Bronchial epithelial cell (primary cell): ENCODE measurements around the gene OLFM2. TPM values are rescaled to one million over a fixed set of nuclear protein-coding genes. Genes with fewer than 3 reads are reported as not detected.

ENCODE experiments used
- DNase-seq: peaks from one replicate; pipeline ENCODE4 v3.0.0-alpha.2; 2010; ENCODE audit warnings: low read depth
- FAIRE-seq: peaks from 2 replicates; lab custom pipeline; 2011; peaks lifted over from hg19 to GRCh38; lab: Jason Lieb, UNC
- H3K27me3 ChIP-seq: 2 replicates; pipeline ENCODE4 v1.5.1; 2011; ENCODE audit warnings: low read length; ENCODE audit not compliant: control insufficient read depth, insufficient read depth
- H3K36me3 ChIP-seq: 2 replicates; pipeline ENCODE4 v1.5.1; 2011; ENCODE audit warnings: low read length; ENCODE audit not compliant: control insufficient read depth, insufficient read depth
- H3K4me3 ChIP-seq: 2 replicates; pipeline ENCODE4 v1.5.1; 2011; ENCODE audit warnings: mild to moderate bottlenecking, low read depth, low read length, control low read depth
- total RNA-seq: library from RNA; depleted of rRNA; stranded (reverse); fragments of >200 nt; gene quantifications from 2 replicates; pipeline ENCODE4 v1.2.1, GENCODE V29; 2014
- TF ChIP-seq, protein P1 (sequence below): IDR thresholded peaks from 2 replicates; pipeline ENCODE4 v1.5.1; 2011; ENCODE audit warnings: mild to moderate bottlenecking, moderate library complexity, low read length, control low read depth, inconsistent platforms; ENCODE audit not compliant: insufficient read depth, severe bottlenecking

OLFM2 gene
- total RNA-seq, 1 donor from 2014 or later = under 0.01 TPM

DNA sequence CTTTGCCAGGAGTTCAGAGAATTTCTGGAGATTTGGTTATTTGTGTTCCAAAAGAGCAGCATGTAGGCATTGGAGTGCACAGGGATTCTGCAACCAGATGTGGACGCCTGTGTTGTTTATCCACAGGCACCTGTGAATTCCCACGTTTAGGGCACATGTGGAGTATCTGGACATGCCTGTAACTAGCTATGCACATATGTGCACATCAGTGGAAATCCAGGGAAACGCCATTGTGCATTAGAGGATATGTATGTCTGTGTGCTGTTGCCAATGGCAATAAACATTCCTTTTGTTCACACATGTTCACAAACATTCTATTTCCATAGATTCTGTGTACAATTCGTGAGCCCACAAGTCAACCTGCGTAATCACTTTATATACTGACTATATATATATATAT lies 34.7 kb downstream of the OLFM2 start:
- H3K4me3 ChIP-seq = no peak overlapping the region
- no peaks in the 10 kb centered on the region for H3K27me3 ChIP-seq
- H3K36me3 ChIP-seq = no peaks in the 10 kb centered on the region
- DNase-seq = no peak
- TF ChIP-seq, protein P1, sequence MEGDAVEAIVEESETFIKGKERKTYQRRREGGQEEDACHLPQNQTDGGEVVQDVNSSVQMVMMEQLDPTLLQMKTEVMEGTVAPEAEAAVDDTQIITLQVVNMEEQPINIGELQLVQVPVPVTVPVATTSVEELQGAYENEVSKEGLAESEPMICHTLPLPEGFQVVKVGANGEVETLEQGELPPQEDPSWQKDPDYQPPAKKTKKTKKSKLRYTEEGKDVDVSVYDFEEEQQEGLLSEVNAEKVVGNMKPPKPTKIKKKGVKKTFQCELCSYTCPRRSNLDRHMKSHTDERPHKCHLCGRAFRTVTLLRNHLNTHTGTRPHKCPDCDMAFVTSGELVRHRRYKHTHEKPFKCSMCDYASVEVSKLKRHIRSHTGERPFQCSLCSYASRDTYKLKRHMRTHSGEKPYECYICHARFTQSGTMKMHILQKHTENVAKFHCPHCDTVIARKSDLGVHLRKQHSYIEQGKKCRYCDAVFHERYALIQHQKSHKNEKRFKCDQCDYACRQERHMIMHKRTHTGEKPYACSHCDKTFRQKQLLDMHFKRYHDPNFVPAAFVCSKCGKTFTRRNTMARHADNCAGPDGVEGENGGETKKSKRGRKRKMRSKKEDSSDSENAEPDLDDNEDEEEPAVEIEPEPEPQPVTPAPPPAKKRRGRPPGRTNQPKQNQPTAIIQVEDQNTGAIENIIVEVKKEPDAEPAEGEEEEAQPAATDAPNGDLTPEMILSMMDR = no peak
- FAIRE-seq = no peak

DNA sequence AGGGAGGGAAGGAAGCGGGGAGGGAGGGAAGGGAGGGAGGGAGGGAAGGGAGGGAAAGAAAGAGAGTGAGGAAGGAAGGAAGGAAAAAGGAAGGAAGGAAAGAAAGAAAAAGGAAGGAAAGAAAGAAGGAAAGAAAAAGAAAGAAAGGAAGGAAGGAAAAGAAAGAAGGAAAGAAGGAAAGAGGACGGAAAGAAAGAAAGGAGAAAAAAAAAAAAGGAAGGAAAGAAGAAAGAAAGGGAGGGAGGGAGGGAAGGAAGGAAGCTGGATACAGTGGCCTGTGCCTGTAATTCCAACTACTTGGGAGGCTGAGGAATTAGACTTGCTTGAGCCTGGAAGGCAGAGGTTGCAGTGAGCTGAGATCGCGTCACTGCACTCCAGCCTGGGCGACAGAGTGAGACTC lies 35.3 kb downstream of the OLFM2 start:
- FAIRE-seq = no peak
- Histone ChIP-seq H3K27me3 (no peaks in the 10 kb centered on the region), H3K4me3 (no peak overlapping the region), H3K36me3 (no peaks in the 10 kb centered on the region)
- TF ChIP-seq, protein P1 = no peak
- DNase-seq = no peak

DNA sequence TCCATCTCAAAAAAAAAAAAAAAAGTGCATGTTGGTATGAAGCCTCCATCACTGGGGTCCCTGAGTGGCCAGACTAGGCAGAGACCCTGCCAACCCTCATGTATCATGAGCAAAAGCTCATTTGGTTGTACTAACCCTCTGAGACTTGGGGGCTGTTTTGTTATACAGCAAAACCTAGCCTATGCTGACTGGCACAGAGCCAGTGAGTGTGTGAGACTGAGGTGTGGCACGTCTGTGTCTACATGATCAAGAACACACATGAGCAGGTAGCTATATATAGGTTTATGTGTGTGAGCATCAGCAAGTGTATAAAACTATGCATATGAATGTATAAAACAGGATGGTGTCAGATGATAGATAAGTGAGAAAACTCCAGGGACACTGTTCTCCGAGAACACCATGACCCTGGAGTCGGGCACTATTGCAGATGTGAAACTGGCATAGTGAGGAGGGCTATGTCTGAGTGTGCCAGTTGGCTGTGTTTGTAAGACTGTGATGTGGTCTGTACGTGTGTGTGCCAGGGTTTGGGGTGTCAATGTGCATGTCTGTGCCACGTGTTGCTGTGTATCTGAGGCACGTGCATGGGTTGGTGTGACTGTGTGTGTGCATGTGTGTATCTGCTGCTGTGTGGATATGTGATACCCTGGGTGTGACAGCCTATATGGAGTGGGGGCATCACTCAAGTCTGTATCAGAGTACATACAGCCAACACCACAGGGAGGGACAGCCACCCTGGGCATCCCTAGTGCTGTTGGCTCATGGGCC lies 44.5 kb downstream of the OLFM2 start:
- TF ChIP-seq, protein P1 = no peak
- no peak overlapping the region for H3K4me3 ChIP-seq
- FAIRE-seq (peak; percentile 88), DNase-seq (no peak)
- no peaks in the 10 kb centered on the region for H3K36me3 ChIP-seq
- no peaks in the 10 kb centered on the region for H3K27me3 ChIP-seq

DNA sequence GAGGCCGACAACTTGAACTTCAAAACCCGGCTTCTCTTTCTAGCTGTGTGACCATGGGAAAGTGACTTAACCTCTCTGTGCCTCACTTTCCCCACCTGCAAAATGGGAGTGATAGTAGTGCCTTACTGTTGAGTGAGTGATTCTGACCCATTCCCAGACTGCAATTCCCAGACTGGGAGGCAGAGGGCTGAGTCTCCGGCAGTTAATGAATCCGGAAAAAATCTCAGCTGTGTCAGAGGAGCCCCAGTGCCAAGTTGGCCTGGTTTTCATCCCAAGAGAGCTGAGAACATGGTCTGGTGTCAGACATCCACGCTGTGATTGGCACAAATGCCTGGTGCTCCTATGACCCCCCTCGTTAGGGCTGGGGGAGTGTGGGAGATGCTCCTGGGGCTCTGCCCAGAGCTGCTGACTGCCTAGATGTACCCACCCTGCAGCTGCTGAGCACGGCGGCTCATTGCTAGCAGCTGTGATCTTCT lies 51.2 kb downstream of the OLFM2 start:
- Histone ChIP-seq H3K36me3 (no peaks in the 10 kb centered on the region), H3K27me3 (no peaks in the 10 kb centered on the region), H3K4me3 (no peak overlapping the region)
- DNase-seq (no peak), FAIRE-seq (no peak)
- TF ChIP-seq, protein P1 = no peak

DNA sequence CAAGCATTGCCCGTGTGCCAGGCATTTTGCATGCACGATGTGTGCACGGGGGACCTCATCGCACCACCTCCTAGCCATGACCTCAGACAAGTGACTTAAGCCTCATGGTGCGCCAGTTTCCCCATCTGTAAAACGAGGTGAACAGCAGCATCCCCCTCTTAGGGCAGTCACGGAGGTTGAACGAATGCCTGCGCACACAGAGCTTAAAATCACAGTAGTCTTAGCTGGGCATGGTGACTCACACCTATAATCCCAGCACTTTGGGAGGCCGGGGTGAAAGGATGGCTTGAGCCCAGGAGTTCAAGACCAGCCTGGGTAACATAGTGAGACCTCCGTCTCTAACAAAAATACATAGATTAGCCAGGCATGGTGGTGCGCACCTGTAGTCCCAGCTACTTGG lies 52.6 kb downstream of the OLFM2 start:
- Histone ChIP-seq H3K4me3 (no peak overlapping the region), H3K36me3 (no peaks in the 10 kb centered on the region), H3K27me3 (no peaks in the 10 kb centered on the region)
- DNase-seq (no peak), FAIRE-seq (no peak)
- TF ChIP-seq, protein P1 = no peak
